CMK (cell line): ENCODE data around the gene SIRPB2.

Experiments
- DNase-seq: peaks from one replicate; pipeline ENCODE4 v3.0.0-alpha.2; 2010; ENCODE audit warnings: low read depth

Gene SIRPB2

GRCh38 chr20:1441133-1441532, 50.1 kb downstream of the SIRPB2 start:
- DNase-seq = no peak

GRCh38 chr20:1440024-1440423, 51.2 kb downstream of the SIRPB2 start:
- no peak for DNase-seq

- no peak for DNase-seq
Observed at GRCh38 chr20:1438361-1438760, 52.9 kb downstream of the SIRPB2 start.

GRCh38 chr20:1437235-1437904, 53.9 kb downstream of the SIRPB2 start:
- peak; percentile 64 for DNase-seq

- DNase-seq = no peak
Observed at GRCh38 chr20:1436263-1436662, 55.0 kb downstream of the SIRPB2 start.

GRCh38 chr20:1435337-1435699, 55.9 kb downstream of the SIRPB2 start:
- no peak for DNase-seq

GRCh38 chr20:1434571-1435336, 56.5 kb downstream of the SIRPB2 start:
- peak; percentile 91 for DNase-seq

GRCh38 chr20:1431158-1431557, 60.1 kb downstream of the SIRPB2 start:
- no peak for DNase-seq

- no peak for DNase-seq
Observed at GRCh38 chr20:1430004-1430451, 61.2 kb downstream of the SIRPB2 start.

- DNase-seq = no peak
Observed at GRCh38 chr20:1429143-1429728, 62.0 kb downstream of the SIRPB2 start.

GRCh38 chr20:1427457-1428054, 63.7 kb downstream of the SIRPB2 start:
- DNase-seq = no peak

GRCh38 chr20:1426231-1426849, 64.9 kb downstream of the SIRPB2 start:
- no peak for DNase-seq
